Transverse colon (tissue), 4 donors: ENCODE measurements around the gene SEMA4D. TPM values are rescaled to one million over a fixed set of nuclear protein-coding genes. Genes with fewer than 3 reads are reported as not detected.

Experiments used
- DNase-seq: peaks from one replicate; pipeline ENCODE4 v3.0.0-alpha.2; 2019
- H3K27ac ChIP-seq, 4 donors: fragments of 200-600 bp; sonication (generic); 2 replicates each; pipeline ENCODE4 v1.5.1; 2016 to 2018; ENCODE audit warnings: inconsistent platforms in 4 of 4
- H3K27me3 ChIP-seq: fragments of 200-600 bp; sonication (generic); 2 replicates; pipeline ENCODE4 v1.5.1; 2017; ENCODE audit warnings: inconsistent platforms
- H3K36me3 ChIP-seq, 4 donors: fragments of 200-600 bp; sonication (generic); 2 replicates each; pipeline ENCODE4 v1.5.1; 2017 to 2019; ENCODE audit warnings: inconsistent platforms in 4 of 4
- H3K4me1 ChIP-seq, 4 donors: fragments of 200-600 bp; sonication (generic); 2 replicates each; pipeline ENCODE4 v1.5.1; 2017 to 2020; ENCODE audit warnings: inconsistent platforms in 4 of 4
- H3K4me3 ChIP-seq, 4 donors: fragments of 200-600 bp; sonication (generic); 1 replicate in 1 of 4; 2 replicates in 3 of 4; pipeline versions ENCODE4 v1.5.1 to v1.6.1; 2017 to 2019; ENCODE audit warnings: inconsistent platforms in 4 of 4
- H3K9me3 ChIP-seq, 2 donors: fragments of 200-600 bp; sonication (generic); 2 replicates each; pipeline ENCODE4 v1.5.1; 2017 to 2019; ENCODE audit warnings: inconsistent platforms in 2 of 2
- CTCF ChIP-seq, 5 experiments: fragments of 200-600 bp in 3 of 5; fragments of 450-650 bp in 2 of 5; sonication (generic) in 3 of 5; IDR thresholded peaks; 1 replicate in 2 of 5; 2 replicates in 3 of 5; pipeline ENCODE4 v1.5.1; 2016 to 2017; ENCODE audit warnings: antibody characterized with exemption in 5 of 5, inconsistent platforms in 3 of 5, mild to moderate bottlenecking in 2 of 5, moderate library complexity in 1 of 5
- EP300 ChIP-seq: sonication (generic); formaldehyde crosslinking; IDR thresholded peaks from one replicate; pipeline ENCODE4 v1.6.1; 2017; ENCODE audit warnings: antibody characterized with exemption, low read depth
- POLR2A ChIP-seq: fragments of 450-650 bp; IDR thresholded peaks from one replicate; pipeline ENCODE4 v1.6.1; 2016; ENCODE audit warnings: antibody characterized with exemption, mild to moderate bottlenecking, moderate library complexity
- POLR2AphosphoS5 ChIP-seq, 3 donors: sonication (generic); formaldehyde crosslinking; IDR thresholded peaks; one replicate each; pipeline ENCODE4 v1.6.1; 2016; ENCODE audit warnings: antibody characterized with exemption in 3 of 3
- WGBS, 2 donors: methylation state at CpG; one replicate each; pipeline ENCODE4 v1.1.5; 2018; ENCODE audit warnings: low coverage in 1 of 2; 5-methylcytosine and 5-hydroxymethylcytosine counted together
- in situ Hi-C, 4 donors: fragments of 200-750 bp; cut with MboI; loops; one replicate each; pipeline versions ENCODE4 v1.15.0 to v1.15.1; 2017; ENCODE audit warnings: low sequenced_read_pairs in 3 of 4, low pct_ligation_motif_present in 1 of 4, low pct_unique_long_range_greater_than_20kb in 1 of 4
- intact Hi-C: fragments of 100-400 bp; cut with DNase I; formaldehyde crosslinking; loops from one replicate; pipeline ENCODE4 v1.15.1; 2023; ENCODE audit warnings: low total_unique reads
- total RNA-seq, 4 donors: library from RNA; depleted of rRNA; stranded (reverse); fragments of >200 nt; gene quantifications; one replicate each; pipeline ENCODE4 v1.1.0, GENCODE V29; 2016

SEMA4D gene
- total RNA-seq, 4 donors from 2014 or later: 8.7 to 29.1 (median 14.5) TPM

GRCh38 chr9:89535461-89535860 is 37.5 kb upstream of the SEMA4D start:
- no peaks in the 10 kb centered on the region for H3K27me3 ChIP-seq
- intact Hi-C loops: no loop called here
- no peak overlapping the region for H3K4me3 ChIP-seq
- in situ Hi-C loops: loop anchor here in 3 of 4 donors (25.0 kb wide), 2 partner anchors 123 to 198 kb away; no protein-coding TSS in a partner anchor
- TF ChIP-seq POLR2AphosphoS5 (IDR thresholded peaks at IDR 0.05) (no peak), EP300 (no peak)
- no peaks in the 10 kb centered on the region for H3K9me3 ChIP-seq
- WGBS, 2 donors: 98% methylated on average over 3 of the region's 3 CpGs; no CpG with 5 or more reads in 1 of the 2 donors
- no peaks in the 10 kb centered on the region for H3K4me1 ChIP-seq
- H3K36me3 ChIP-seq: no peaks in the 10 kb centered on the region
- peak overlapping the region in 1 of 4 donors; percentile 37 for H3K27ac ChIP-seq
- no peak for DNase-seq

GRCh38 chr9:89534515-89535287 is 36.8 kb upstream of the SEMA4D start:
- H3K4me1 ChIP-seq: no peaks in the 10 kb centered on the region
- H3K9me3 ChIP-seq: no peaks in the 10 kb centered on the region
- no peaks in the 10 kb centered on the region for H3K27me3 ChIP-seq
- DNase-seq: no peak
- no peak for TF ChIP-seq CTCF (IDR thresholded peaks at IDR 0.05)
- TF ChIP-seq POLR2AphosphoS5 (IDR thresholded peaks at IDR 0.05): no peak
- TF ChIP-seq POLR2A: no peak
- no peak for TF ChIP-seq EP300
- 83 to 86% methylated on average over 5 to 13 of the region's 13 CpGs for WGBS, 2 donors
- in situ Hi-C loops (loop anchor here in 3 of 4 donors (25.0 kb wide), 2 partner anchors 122 to 197 kb away; no protein-coding TSS in a partner anchor), intact Hi-C loops (no loop called here)
- no peak overlapping the region for H3K27ac ChIP-seq
- no peak overlapping the region for H3K4me3 ChIP-seq
- no peaks in the 10 kb centered on the region for H3K36me3 ChIP-seq

GRCh38 chr9:89533411-89534095 is 35.6 kb upstream of the SEMA4D start:
- H3K9me3 ChIP-seq: no peaks in the 10 kb centered on the region
- TF ChIP-seq POLR2AphosphoS5 (IDR thresholded peaks at IDR 0.05): no peak
- TF ChIP-seq EP300: no peak
- TF ChIP-seq POLR2A: no peak
- no peak for TF ChIP-seq CTCF (IDR thresholded peaks at IDR 0.05)
- in situ Hi-C loops: loop anchor here in 3 of 4 donors (25.0 kb wide), 2 partner anchors 121 to 196 kb away; no protein-coding TSS in a partner anchor
- H3K27ac ChIP-seq: no peak overlapping the region
- H3K4me3 ChIP-seq: no peak overlapping the region
- no peaks in the 10 kb centered on the region for H3K27me3 ChIP-seq
- peaks cover 0 to 5% (median 1%) of the 10 kb centered on the region in 4 donors for H3K4me1 ChIP-seq
- intact Hi-C loops: no loop called here
- no peak for DNase-seq
- no peaks in the 10 kb centered on the region for H3K36me3 ChIP-seq
- WGBS, 2 donors: 83% methylated on average over 2 to 10 of the region's 10 CpGs

- TF ChIP-seq POLR2A (no peak), POLR2AphosphoS5 (IDR thresholded peaks at IDR 0.05) (no peak), EP300 (no peak), CTCF (IDR thresholded peaks at IDR 0.05) (no peak)
- peaks cover 0 to 5% (median 3%) of the 10 kb centered on the region in 4 donors for H3K4me1 ChIP-seq
- no peaks in the 10 kb centered on the region for H3K27me3 ChIP-seq
- WGBS, 2 donors: 79 to 89% methylated on average over 1 of the region's 1 CpG
- DNase-seq: no peak
- H3K36me3 ChIP-seq: no peaks in the 10 kb centered on the region
- in situ Hi-C loops: loop anchor here in 3 of 4 donors (25.0 kb wide), 2 partner anchors 121 to 196 kb away; no protein-coding TSS in a partner anchor
- no peaks in the 10 kb centered on the region for H3K9me3 ChIP-seq
- no peak overlapping the region for H3K4me3 ChIP-seq
- intact Hi-C loops: no loop called here
- no peak overlapping the region for H3K27ac ChIP-seq
Observed at GRCh38 chr9:89532944-89533343, 35.0 kb upstream of the SEMA4D start.
